H1 (cell line): ENCODE measurements around the gene ASTN2. TPM values are rescaled to one million over a fixed set of nuclear protein-coding genes. Genes with fewer than 3 reads are reported as not detected.

ENCODE experiments used
- CTCF ChIA-PET: fragments of 300-600 bp; sonication (Branson Sonifier 250); formaldehyde crosslinking; loops from one replicate; lab custom pipeline; 2021; ENCODE audit not compliant: partially characterized antibody; lab: Charles Lee
- POLR2A ChIA-PET: fragments of 300-600 bp; sonication (Branson Sonifier 250); formaldehyde crosslinking; loops from one replicate; lab custom pipeline; 2021; ENCODE audit warnings: inconsistent platforms; ENCODE audit not compliant: partially characterized antibody; lab: Charles Lee
- DNase-seq, 2 experiments: peaks; one replicate each; pipeline versions ENCODE4 v3.0.0 to v3.0.0-alpha.2; 2010 to 2022; ENCODE audit warnings: low spot score in 2 of 2, low read depth in 1 of 2, mixed read lengths in 1 of 2
- FAIRE-seq: peaks from 2 replicates; lab custom pipeline; 2011; peaks lifted over from hg19 to GRCh38; lab: Jason Lieb, UNC
- H2AFZ ChIP-seq: 2 replicates; pipeline ENCODE4 v1.8.1; 2012; ENCODE audit warnings: low read length, inconsistent platforms
- H2AK5ac ChIP-seq: 2 replicates; pipeline ENCODE4 v1.6.1; 2013; ENCODE audit warnings: low read depth, low read length
- H2BK120ac ChIP-seq: replicated peaks from 2 replicates; pipeline ENCODE3; 2013; ENCODE audit warnings: low read depth, low read length, inconsistent platforms
- H2BK12ac ChIP-seq: 2 replicates; pipeline ENCODE4 v1.6.1; 2013; ENCODE audit warnings: low read depth, low read length
- H2BK15ac ChIP-seq: 2 replicates; pipeline ENCODE4 v1.6.1; 2013; ENCODE audit warnings: low read length
- H2BK20ac ChIP-seq: 2 replicates; pipeline ENCODE4 v1.6.1; 2013; ENCODE audit warnings: low read length
- H2BK5ac ChIP-seq: 2 replicates; pipeline ENCODE4 v1.6.1; 2013; ENCODE audit warnings: low read depth, low read length
- H3K14ac ChIP-seq: 2 replicates; pipeline ENCODE4 v1.6.1; 2013; ENCODE audit warnings: inconsistent platforms; ENCODE audit not compliant: insufficient read length
- H3K18ac ChIP-seq: 2 replicates; pipeline ENCODE4 v1.6.1; 2013; ENCODE audit warnings: low read length; ENCODE audit errors: extremely low read depth
- H3K23ac ChIP-seq: 2 replicates; pipeline ENCODE4 v1.6.1; 2013; ENCODE audit warnings: inconsistent platforms; ENCODE audit not compliant: insufficient read length
- H3K23me2 ChIP-seq: 2 replicates; pipeline ENCODE4 v1.6.1; 2013; ENCODE audit warnings: low read depth, low read length
- H3K27ac ChIP-seq: 2 replicates; pipeline ENCODE4 v1.6.1; 2011; ENCODE audit warnings: low read depth, low read length, inconsistent platforms
- H3K27me3 ChIP-seq, 4 experiments: replicated peaks in 1 of 4; 1 replicate in 1 of 4; 2 replicates in 3 of 4; pipeline versions ENCODE4 v1.6.1 to v1.8.1; 2011 to 2013; ENCODE audit warnings: low read length in 3 of 4, mild to moderate bottlenecking in 3 of 4, inconsistent platforms in 2 of 4, mixed read lengths in 2 of 4, moderate library complexity in 1 of 4; ENCODE audit not compliant: control insufficient read depth in 3 of 4, insufficient read depth in 3 of 4; ENCODE audit errors: extremely low read depth in 1 of 4
- H3K36me3 ChIP-seq, 4 experiments: 2 replicates each; pipeline versions ENCODE4 v1.6.1 to v1.8.1; 2011 to 2013; ENCODE audit warnings: mild to moderate bottlenecking in 4 of 4, low read length in 3 of 4, moderate library complexity in 2 of 4, control low read depth in 1 of 4, inconsistent platforms in 1 of 4; ENCODE audit not compliant: insufficient read depth in 4 of 4, control insufficient read depth in 2 of 4
- H3K4ac ChIP-seq: replicated peaks from 2 replicates; pipeline ENCODE3; 2013; ENCODE audit warnings: low read length, low read depth, mixed read lengths, inconsistent platforms; ENCODE audit not compliant: insufficient read length
- H3K4me1 ChIP-seq, 4 experiments: replicated peaks in 1 of 4; 1 replicate in 1 of 4; 2 replicates in 3 of 4; pipeline versions ENCODE4 v1.6.1 to v1.8.1; 2011 to 2013; ENCODE audit warnings: low read length in 3 of 4, inconsistent platforms in 2 of 4, mixed read lengths in 1 of 4; ENCODE audit not compliant: insufficient read depth in 4 of 4, control insufficient read depth in 3 of 4
- H3K4me2 ChIP-seq, 2 experiments: 2 replicates each; pipeline versions ENCODE4 v1.6.1 to v1.8.1; 2011 to 2013; ENCODE audit warnings: low read depth in 2 of 2, low read length in 2 of 2, control low read depth in 1 of 2, inconsistent platforms in 1 of 2, mild to moderate bottlenecking in 1 of 2; ENCODE audit not compliant: insufficient read depth in 1 of 2
- H3K4me3 ChIP-seq, 4 experiments: fragments of 200-600, 300-600 bp in 1 of 4; sonication (generic), shearing (Covaris generic), sonication (Bioruptor Twin) in 1 of 4; 2 replicates each; pipeline versions ENCODE4 v1.5.1 to v1.8.1; 2011 to 2016; ENCODE audit warnings: low read length in 4 of 4, low read depth in 3 of 4, control low read depth in 2 of 4, inconsistent platforms in 2 of 4, mild to moderate bottlenecking in 2 of 4, mixed read lengths in 1 of 4, moderate library complexity in 1 of 4; ENCODE audit not compliant: insufficient read depth in 2 of 4; ENCODE audit errors: extremely low read depth in 1 of 4
- H3K56ac ChIP-seq: replicated peaks from 2 replicates; pipeline ENCODE3; 2013; ENCODE audit warnings: low read depth, mild to moderate bottlenecking, mixed read lengths, low read length, inconsistent platforms; ENCODE audit not compliant: insufficient read length
- H3K79me1 ChIP-seq: 2 replicates; pipeline ENCODE4 v1.6.1; 2013; ENCODE audit warnings: low read depth, low read length, control low read depth
- H3K79me2 ChIP-seq, 2 experiments: 2 replicates each; pipeline versions ENCODE4 v1.6.1 to v1.8.1; 2012 to 2013; ENCODE audit warnings: low read length in 2 of 2, mild to moderate bottlenecking in 2 of 2, inconsistent platforms in 1 of 2; ENCODE audit not compliant: insufficient read depth in 2 of 2, control insufficient read depth in 1 of 2
- H3K9ac ChIP-seq, 4 experiments: replicated peaks in 1 of 4; 1 replicate in 1 of 4; 2 replicates in 3 of 4; pipeline versions ENCODE4 v1.6.1 to v1.8.1; 2011 to 2013; ENCODE audit warnings: low read depth in 3 of 4, low read length in 3 of 4, control low read depth in 2 of 4, mild to moderate bottlenecking in 2 of 4, moderate library complexity in 2 of 4, inconsistent platforms in 1 of 4; ENCODE audit errors: extremely low read depth in 1 of 4
- H3K9me3 ChIP-seq, 2 experiments: 2 replicates each; pipeline versions ENCODE4 v1.6.1 to v1.8.1; 2012 to 2013; ENCODE audit warnings: mild to moderate bottlenecking in 2 of 2, moderate library complexity in 2 of 2, control low read depth in 1 of 2, inconsistent platforms in 1 of 2, low read depth in 1 of 2, low read length in 1 of 2, mixed read lengths in 1 of 2; ENCODE audit not compliant: insufficient read depth in 2 of 2
- H4K20me1 ChIP-seq, 2 experiments: replicated peaks in 1 of 2; 2 replicates each; pipeline versions ENCODE3 to v1.8.1; 2011 to 2013; ENCODE audit warnings: inconsistent platforms in 2 of 2, low read length in 2 of 2, mild to moderate bottlenecking in 1 of 2; ENCODE audit not compliant: insufficient read depth in 2 of 2, control insufficient read depth in 1 of 2
- H4K5ac ChIP-seq: 2 replicates; pipeline ENCODE4 v1.6.1; 2013; ENCODE audit warnings: low read length, low read depth, mixed read lengths, inconsistent platforms; ENCODE audit not compliant: insufficient read length
- H4K8ac ChIP-seq: 2 replicates; pipeline ENCODE4 v1.8.0; 2013; ENCODE audit warnings: mild to moderate bottlenecking, moderate library complexity, low read length, inconsistent platforms; ENCODE audit not compliant: insufficient read depth; ENCODE audit errors: extremely low read depth
- H4K91ac ChIP-seq: replicated peaks from 2 replicates; pipeline ENCODE3; 2013; ENCODE audit warnings: low read length, mixed read lengths, inconsistent platforms; ENCODE audit not compliant: insufficient read length
- JUN ChIP-seq: IDR thresholded peaks from 2 replicates; pipeline ENCODE4 v1.6.1; 2011; ENCODE audit warnings: low read depth, mild to moderate bottlenecking, improper control_type of control experiment, low read length
- WGBS, 2 experiments: shearing (Covaris generic) in 1 of 2; methylation state at CpG; one replicate each; pipeline versions ENCODE4 v1.1.6 to v1.1.7; 2013 to 2015; ENCODE audit warnings: low lambda C conversion rate in 2 of 2, mixed read lengths in 2 of 2, inconsistent platforms in 1 of 2, low coverage in 1 of 2, missing lambda C conversion rate in 1 of 2; ENCODE audit not compliant: insufficient replicate concordance in 2 of 2, insufficient coverage in 1 of 2, insufficient read length in 1 of 2; ENCODE audit errors: extremely low coverage in 1 of 2, missing lambda C conversion rate in 1 of 2; 5-methylcytosine and 5-hydroxymethylcytosine counted together
- polyA plus RNA-seq, 7 experiments: library from polyadenylated mRNA; depleted of rRNA in 3 of 7; stranded (reverse) in 5 of 7; unstranded in 2 of 7; fragments of >200 nt in 5 of 7; fragments of 200-250 nt in 2 of 7; gene quantifications; 1 replicate in 5 of 7; 2 replicates in 1 of 7; 4 replicates in 1 of 7; pipeline versions ENCODE4 v1.2.1 to v1.2.3, GENCODE V29; 2011 to 2013; ENCODE audit warnings: missing spikeins in 2 of 7, mixed read lengths in 2 of 7
- total RNA-seq: library from RNA; stranded (reverse); fragmentation: NEBNext Ultra II Directional; extraction: Animal tissue kit (Norgen Biotek cat#: 25700); gene quantifications from 2 replicates; pipeline ENCODE4 v1.2.1, GENCODE V29; 2021

ASTN2 gene
- total and polyA plus RNA-seq, 2 of the 8 experiments (the other 6 are each of a cell fraction or from before 2014, with no cell fraction given): 8.2 to 13.7 TPM

DNA sequence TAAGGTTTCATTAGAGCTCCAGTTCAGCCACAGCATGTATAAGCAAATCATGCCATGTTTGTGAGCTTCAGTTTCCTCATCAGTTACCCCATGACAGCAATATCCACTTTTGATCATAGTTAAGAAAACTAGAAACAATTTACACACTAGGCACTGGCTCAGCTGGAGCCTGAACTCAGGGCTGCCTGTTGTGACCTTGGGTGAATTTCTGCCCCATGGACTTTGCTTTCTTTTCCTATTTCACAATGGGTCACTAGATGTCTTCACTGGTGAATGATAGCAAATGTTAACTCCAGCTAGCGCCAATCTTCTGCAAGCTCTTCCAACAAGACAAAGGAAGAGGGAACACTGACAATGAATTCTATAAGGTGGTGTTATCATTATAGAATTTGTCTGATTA is 961.1 kb downstream of the ASTN2 start:
- H4K5ac ChIP-seq: no peak overlapping the region
- no peaks in the 10 kb centered on the region for H4K20me1 ChIP-seq
- no peaks in the 10 kb centered on the region for H3K27me3 ChIP-seq

More for the DNA sequence above, 961.1 kb downstream of the ASTN2 start:
- Histone ChIP-seq H2BK120ac (no peak overlapping the region), H2AK5ac (no peak overlapping the region), H4K8ac (no peak overlapping the region), H3K79me2 (no peaks in the 10 kb centered on the region), H2AFZ (no peak overlapping the region), H2BK5ac (no peak overlapping the region), H3K23me2 (no peaks in the 10 kb centered on the region), H3K27ac (no peak overlapping the region), H3K9ac (no peak overlapping the region), H3K23ac (no peak overlapping the region), H3K4ac (no peak overlapping the region), H2BK15ac (no peak overlapping the region), H3K36me3 (peaks cover 0 to 2% (median 0%) of the 10 kb centered on the region in 4 experiments; a peak in 1 of 8 replicates), H4K91ac (no peak overlapping the region), H3K4me2 (no peak overlapping the region), H3K4me1 (peaks cover 0 to 3% (median 0%) of the 10 kb centered on the region in 4 experiments; a peak in 1 of 7 replicates), H3K56ac (no peak overlapping the region), H3K4me3 (no peak overlapping the region), H2BK20ac (no peak overlapping the region), H3K18ac (no peak overlapping the region), H3K79me1 (no peaks in the 10 kb centered on the region), H3K14ac (no peak overlapping the region), H3K9me3 (peaks cover 4 to 6% of the 10 kb centered on the region in 2 experiments; a peak in 2 of 4 replicates), H2BK12ac (no peak overlapping the region)
- ChIA-PET CTCF (interaction anchor here (2.1 kb wide), 1 partner anchor 10 kb away, joined by 5 read pairs; no protein-coding TSS in a partner anchor), POLR2A (no interaction called here)
- 94% methylated on average over 1 of the region's 1 CpG; no CpG with 5 or more reads in 1 of the 2 experiments for WGBS, 2 experiments
- TF ChIP-seq JUN: no peak
- no peak for FAIRE-seq
- no peak for DNase-seq
